DMS53 treated with DMSO at 0.1 percent for 48 hours (cell line): Measurements from ENCODE around the gene TCEA3.

Experiments used
- DNase-seq: peaks from one replicate; lab custom pipeline; 2025; ENCODE audit not compliant: unreplicated experiment; lab: John Stamatoyannopoulos, UW

TCEA3 gene

GRCh38 chr1:23448846-23449245 is 24.3 kb upstream of the TCEA3 start:
- no peak for DNase-seq

GRCh38 chr1:23446661-23447310 is 22.2 kb upstream of the TCEA3 start:
- no peak for DNase-seq

GRCh38 chr1:23444596-23445390 is 20.2 kb upstream of the TCEA3 start:
- DNase-seq, result no peak

- DNase-seq, result no peak
Measured at GRCh38 chr1:23444104-23444533, 19.6 kb upstream of the TCEA3 start.

GRCh38 chr1:23442751-23443150 is 18.2 kb upstream of the TCEA3 start:
- DNase-seq, result no peak

- no peak for DNase-seq
Measured at GRCh38 chr1:23441446-23442148, 17.0 kb upstream of the TCEA3 start.

- no peak for DNase-seq
Measured at GRCh38 chr1:23438545-23438944, 14.0 kb upstream of the TCEA3 start.

GRCh38 chr1:23437355-23437664 is 12.8 kb upstream of the TCEA3 start:
- no peak for DNase-seq

GRCh38 chr1:23436520-23437354 is 12.2 kb upstream of the TCEA3 start:
- DNase-seq, result no peak

- no peak for DNase-seq
Measured at GRCh38 chr1:23434260-23434775, 9.8 kb upstream of the TCEA3 start.

GRCh38 chr1:23433122-23433521 is 8.6 kb upstream of the TCEA3 start:
- no peak for DNase-seq

- no peak for DNase-seq
Measured at GRCh38 chr1:23431431-23431830, 6.9 kb upstream of the TCEA3 start.

- DNase-seq, result no peak
Measured at GRCh38 chr1:23430803-23431202, 6.3 kb upstream of the TCEA3 start.

- DNase-seq, result no peak
Measured at GRCh38 chr1:23428136-23428905, 3.8 kb upstream of the TCEA3 start.

- no peak for DNase-seq
Measured at GRCh38 chr1:23427550-23427949, 3.0 kb upstream of the TCEA3 start.

- no peak for DNase-seq
Measured at GRCh38 chr1:23426828-23427227, 2.3 kb upstream of the TCEA3 start.

- no peak for DNase-seq
Measured at GRCh38 chr1:23425193-23425494, 596 bp upstream of the TCEA3 start.

GRCh38 chr1:23423415-23424292 is 894 bp downstream of the TCEA3 start:
- no peak for DNase-seq

GRCh38 chr1:23422941-23423340 is 1.6 kb downstream of the TCEA3 start:
- DNase-seq, result no peak
